Measurements from ENCODE around the gene CDC42BPB.
"Not testable (repeated sequence)": the region's sequence is repeated elsewhere in the genome, so short reads cannot be mapped to it uniquely, and the experiment has no call there.

CDC42BPB gene

GRCh38 chr14:102939329-102939728, 118.0 kb downstream of the CDC42BPB start:
- no peak for DNase-seq

- no peak for DNase-seq
Observed at GRCh38 chr14:102938191-102938590, 119.2 kb downstream of the CDC42BPB start.

- no peak for DNase-seq
Observed at GRCh38 chr14:102937331-102938175, 119.8 kb downstream of the CDC42BPB start.

- DNase-seq, result no peak
Observed at GRCh38 chr14:102935756-102936155, 121.6 kb downstream of the CDC42BPB start.

GRCh38 chr14:102933618-102934231, 123.6 kb downstream of the CDC42BPB start:
- no peak for DNase-seq

- DNase-seq, result no peak
Observed at GRCh38 chr14:102932484-102933248, 124.7 kb downstream of the CDC42BPB start.

GRCh38 chr14:102931580-102932285, 125.6 kb downstream of the CDC42BPB start:
- no peak for DNase-seq

GRCh38 chr14:102930753-102931579, 126.4 kb downstream of the CDC42BPB start:
- DNase-seq, result no peak

- DNase-seq, result no peak
Observed at GRCh38 chr14:102930138-102930752, 127.1 kb downstream of the CDC42BPB start.

- DNase-seq, result no peak
Observed at GRCh38 chr14:102929241-102930137, 127.9 kb downstream of the CDC42BPB start.

GRCh38 chr14:102928412-102929240, 128.7 kb downstream of the CDC42BPB start:
- DNase-seq, result peak; percentile 88

- no peak for DNase-seq
Observed at GRCh38 chr14:102927878-102928411, 129.4 kb downstream of the CDC42BPB start.

GRCh38 chr14:102927346-102927877, 129.9 kb downstream of the CDC42BPB start:
- no peak for DNase-seq

- DNase-seq, result not testable (repeated sequence)
Observed at GRCh38 chr14:102926840-102927239, 130.5 kb downstream of the CDC42BPB start.

GRCh38 chr14:102926104-102926503, 131.2 kb downstream of the CDC42BPB start:
- no peak for DNase-seq

- DNase-seq, result no peak
Observed at GRCh38 chr14:102925646-102926045, 131.7 kb downstream of the CDC42BPB start.

GRCh38 chr14:102924632-102925588, 132.4 kb downstream of the CDC42BPB start:
- DNase-seq, result no peak

All from activated CD8-positive, alpha-beta memory T cell treated with anti-CD3 and anti-CD28 coated beads, Interleukin-2, amount 50 U/mL, for 4 hours (primary cell).